OCI-LY3 (cell line): ENCODE data around the gene RASSF7.

Source experiments
- H2AFZ ChIP-seq: fragments of 200-600, 300-600 bp; shearing (Covaris generic); 2 replicates; pipeline ENCODE4 v1.6.0; 2014; ENCODE audit warnings: antibody characterized with exemption, low read depth, low read length
- H3K27ac ChIP-seq: fragments of 200-600, 300-600 bp; sonication (generic); 2 replicates; pipeline ENCODE4 v1.5.1; 2014; ENCODE audit warnings: mild to moderate bottlenecking, low read length, moderate library complexity, mixed read lengths
- H3K27me3 ChIP-seq: fragments of 200-600, 300-600 bp; sonication (generic); 2 replicates; pipeline ENCODE4 v1.6.1; 2014; ENCODE audit warnings: low read depth, low read length, mixed read lengths
- H3K36me3 ChIP-seq: fragments of 200-600, 300-600 bp; sonication (generic); replicated peaks from 2 replicates; pipeline ENCODE3; 2014; ENCODE audit warnings: low read depth, low read length, mixed read lengths
- H3K4me1 ChIP-seq: fragments of 300-600, 200-600 bp; sonication (generic); 2 replicates; pipeline ENCODE4 v1.6.1; 2014; ENCODE audit warnings: low read length, mixed read lengths
- H3K4me2 ChIP-seq: fragments of 200-600, 300-600 bp; sonication (generic); 2 replicates; pipeline ENCODE4 v1.6.1; 2014; ENCODE audit warnings: low read length, mixed read lengths
- H3K4me3 ChIP-seq: fragments of 300-600, 200-600 bp; sonication (generic); 2 replicates; pipeline ENCODE4 v1.5.1; 2014; ENCODE audit warnings: antibody characterized with exemption, mild to moderate bottlenecking, low read length, moderate library complexity
- H3K79me2 ChIP-seq: fragments of 300-600, 200-600 bp; shearing (Covaris generic); 2 replicates; pipeline ENCODE4 v1.6.1; 2014; ENCODE audit warnings: mild to moderate bottlenecking, low read length, mixed read lengths
- H3K9ac ChIP-seq: fragments of 300-600, 200-600 bp; shearing (Covaris generic); 2 replicates; pipeline ENCODE4 v1.6.0; 2014; ENCODE audit warnings: mild to moderate bottlenecking, low read length, moderate library complexity
- H3K9me3 ChIP-seq: fragments of 200-600, 300-600 bp; shearing (Covaris generic); 2 replicates; pipeline ENCODE4 v1.6.1; 2014; ENCODE audit warnings: low read length, mixed read lengths; ENCODE audit not compliant: insufficient read depth
- H4K20me1 ChIP-seq: fragments of 200-600, 300-600 bp; sonication (generic); 2 replicates; pipeline ENCODE4 v1.6.1; 2016; ENCODE audit warnings: low read length, mixed read lengths; ENCODE audit not compliant: insufficient read depth
- EZH2phosphoT487 ChIP-seq: fragments of 200-600 bp; shearing (Covaris generic); IDR thresholded peaks from 2 replicates; pipeline ENCODE4 v1.6.1; 2018; ENCODE audit warnings: antibody characterized with exemption, mixed run types, low read depth
- TF ChIP-seq, protein P1 (sequence below): fragments of 200-600, 300-600 bp; sonication (generic); IDR thresholded peaks from 2 replicates; pipeline ENCODE4 v1.5.1; 2014; ENCODE audit warnings: antibody characterized with exemption, low read length, low read depth

Gene RASSF7

DNA sequence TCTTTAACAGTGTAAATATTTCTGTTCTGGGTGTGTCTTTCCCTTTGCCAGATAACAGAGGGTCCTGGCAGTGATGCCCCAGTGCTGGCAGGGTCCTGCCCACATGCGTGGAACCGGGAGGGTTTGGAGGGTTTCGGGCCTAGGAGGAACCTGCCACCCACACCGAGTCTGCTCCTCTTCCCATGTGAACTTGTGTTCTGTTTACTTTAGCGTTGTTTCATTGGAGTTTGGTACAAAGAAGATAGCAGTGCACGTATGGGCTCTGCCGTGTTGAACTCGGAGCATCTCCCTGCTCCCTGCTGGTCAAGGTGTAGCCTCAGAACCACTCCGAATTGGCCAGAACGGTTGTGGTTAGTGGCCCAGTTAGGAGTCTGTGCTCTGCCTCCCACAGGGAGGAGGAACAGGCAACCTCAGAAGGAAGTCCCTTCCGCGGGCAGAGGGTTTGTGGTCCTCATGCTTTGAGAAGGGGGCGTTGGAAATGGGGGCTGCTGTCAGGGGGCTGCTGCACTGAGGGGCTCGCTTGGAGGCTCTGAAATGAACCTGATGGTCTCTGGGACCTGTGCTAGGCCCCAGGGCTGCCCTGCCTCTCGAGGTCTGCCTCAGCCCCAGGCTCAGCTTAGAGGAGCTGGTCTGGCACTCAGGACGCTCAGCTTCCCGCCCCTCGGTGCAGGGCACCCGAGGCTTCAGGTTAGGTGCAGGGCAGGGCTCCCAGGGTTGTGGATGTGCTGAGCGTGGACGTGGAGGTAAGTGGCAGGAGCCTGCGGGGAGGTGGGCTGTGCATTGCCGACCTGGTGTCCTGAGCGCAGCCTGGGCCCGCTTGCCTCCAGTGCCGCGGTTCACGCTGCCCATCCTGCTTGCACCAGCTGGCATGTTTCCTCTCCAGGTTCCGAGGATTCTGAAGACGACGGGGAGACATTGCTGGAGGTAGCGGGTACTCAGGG is 25.9 kb downstream of the RASSF7 start:
- H3K79me2 ChIP-seq = peaks cover 47% of the 10 kb centered on the region
- H3K27me3 ChIP-seq = no peaks in the 10 kb centered on the region
- H3K4me1 ChIP-seq = no peaks in the 10 kb centered on the region
- peaks cover 56% of the 10 kb centered on the region for H3K36me3 ChIP-seq
- H4K20me1 ChIP-seq = peaks cover 21% of the 10 kb centered on the region
- no peak overlapping the region for H3K27ac ChIP-seq
- H3K9ac ChIP-seq = no peak overlapping the region
- TF ChIP-seq, protein P1, sequence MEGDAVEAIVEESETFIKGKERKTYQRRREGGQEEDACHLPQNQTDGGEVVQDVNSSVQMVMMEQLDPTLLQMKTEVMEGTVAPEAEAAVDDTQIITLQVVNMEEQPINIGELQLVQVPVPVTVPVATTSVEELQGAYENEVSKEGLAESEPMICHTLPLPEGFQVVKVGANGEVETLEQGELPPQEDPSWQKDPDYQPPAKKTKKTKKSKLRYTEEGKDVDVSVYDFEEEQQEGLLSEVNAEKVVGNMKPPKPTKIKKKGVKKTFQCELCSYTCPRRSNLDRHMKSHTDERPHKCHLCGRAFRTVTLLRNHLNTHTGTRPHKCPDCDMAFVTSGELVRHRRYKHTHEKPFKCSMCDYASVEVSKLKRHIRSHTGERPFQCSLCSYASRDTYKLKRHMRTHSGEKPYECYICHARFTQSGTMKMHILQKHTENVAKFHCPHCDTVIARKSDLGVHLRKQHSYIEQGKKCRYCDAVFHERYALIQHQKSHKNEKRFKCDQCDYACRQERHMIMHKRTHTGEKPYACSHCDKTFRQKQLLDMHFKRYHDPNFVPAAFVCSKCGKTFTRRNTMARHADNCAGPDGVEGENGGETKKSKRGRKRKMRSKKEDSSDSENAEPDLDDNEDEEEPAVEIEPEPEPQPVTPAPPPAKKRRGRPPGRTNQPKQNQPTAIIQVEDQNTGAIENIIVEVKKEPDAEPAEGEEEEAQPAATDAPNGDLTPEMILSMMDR = no peak
- no peak for TF ChIP-seq EZH2phosphoT487
- no peak overlapping the region for H3K4me3 ChIP-seq
- no peaks in the 10 kb centered on the region for H3K9me3 ChIP-seq
- no peak overlapping the region for H2AFZ ChIP-seq
- no peak overlapping the region for H3K4me2 ChIP-seq

DNA sequence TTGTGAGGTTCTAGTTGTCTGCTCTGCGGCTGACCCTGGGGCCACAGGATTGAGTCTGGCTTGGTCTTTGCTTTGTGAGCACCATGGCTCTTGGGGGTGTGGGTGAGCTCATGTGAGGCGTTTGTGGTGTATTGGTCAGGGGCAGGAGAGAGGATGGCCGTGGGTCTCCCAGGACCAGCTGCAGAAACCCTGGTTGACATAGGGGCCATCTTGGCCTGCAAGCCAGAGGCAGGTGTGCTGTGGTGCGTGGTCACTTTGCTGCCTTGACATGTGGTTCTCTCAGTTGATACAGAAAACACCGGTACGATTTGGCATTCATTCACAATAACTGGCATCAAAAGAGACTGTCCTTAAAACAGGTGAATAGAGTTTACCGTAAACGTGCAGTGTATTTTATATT is 26.8 kb downstream of the RASSF7 start:
- no peak overlapping the region for H2AFZ ChIP-seq
- H3K4me3 ChIP-seq = no peak overlapping the region
- no peak overlapping the region for H3K4me2 ChIP-seq
- peaks cover 55% of the 10 kb centered on the region for H3K36me3 ChIP-seq
- no peak overlapping the region for H3K27ac ChIP-seq
- H4K20me1 ChIP-seq = peaks cover 18% of the 10 kb centered on the region
- TF ChIP-seq, protein P1 = no peak
- no peak for TF ChIP-seq EZH2phosphoT487
- no peaks in the 10 kb centered on the region for H3K27me3 ChIP-seq
- no peaks in the 10 kb centered on the region for H3K9me3 ChIP-seq
- H3K79me2 ChIP-seq = peaks cover 39% of the 10 kb centered on the region
- H3K9ac ChIP-seq = no peak overlapping the region
- H3K4me1 ChIP-seq = no peaks in the 10 kb centered on the region

DNA sequence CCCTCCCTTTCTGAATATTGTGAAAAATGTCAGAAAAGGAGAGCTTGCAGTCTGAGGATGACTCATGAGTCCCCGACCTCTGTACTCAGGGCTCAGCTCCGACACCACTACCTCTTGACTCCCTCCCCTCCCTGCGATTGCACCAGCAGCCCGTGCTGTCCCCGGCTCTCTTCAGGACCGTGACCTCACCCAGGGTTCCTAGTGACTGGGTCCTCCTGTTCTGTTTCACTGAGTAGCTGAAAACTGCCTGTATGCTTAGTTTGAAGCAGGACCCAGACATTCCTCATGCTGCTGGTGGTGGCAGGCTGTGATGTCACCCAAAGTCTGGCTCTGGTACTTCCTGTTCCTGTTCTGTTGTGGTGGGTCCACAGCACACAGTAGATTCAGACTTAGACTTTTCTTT is 27.2 kb downstream of the RASSF7 start:
- H3K27me3 ChIP-seq = no peaks in the 10 kb centered on the region
- TF ChIP-seq, protein P1 = no peak
- TF ChIP-seq EZH2phosphoT487 = no peak
- no peak overlapping the region for H2AFZ ChIP-seq
- H3K4me1 ChIP-seq = no peaks in the 10 kb centered on the region
- H3K4me2 ChIP-seq = no peak overlapping the region
- no peak overlapping the region for H3K4me3 ChIP-seq
- H3K9me3 ChIP-seq = no peaks in the 10 kb centered on the region
- H3K9ac ChIP-seq = no peak overlapping the region
- H3K79me2 ChIP-seq = peaks cover 39% of the 10 kb centered on the region
- H3K27ac ChIP-seq = no peak overlapping the region
- peaks cover 18% of the 10 kb centered on the region for H4K20me1 ChIP-seq
- peaks cover 56% of the 10 kb centered on the region for H3K36me3 ChIP-seq

DNA sequence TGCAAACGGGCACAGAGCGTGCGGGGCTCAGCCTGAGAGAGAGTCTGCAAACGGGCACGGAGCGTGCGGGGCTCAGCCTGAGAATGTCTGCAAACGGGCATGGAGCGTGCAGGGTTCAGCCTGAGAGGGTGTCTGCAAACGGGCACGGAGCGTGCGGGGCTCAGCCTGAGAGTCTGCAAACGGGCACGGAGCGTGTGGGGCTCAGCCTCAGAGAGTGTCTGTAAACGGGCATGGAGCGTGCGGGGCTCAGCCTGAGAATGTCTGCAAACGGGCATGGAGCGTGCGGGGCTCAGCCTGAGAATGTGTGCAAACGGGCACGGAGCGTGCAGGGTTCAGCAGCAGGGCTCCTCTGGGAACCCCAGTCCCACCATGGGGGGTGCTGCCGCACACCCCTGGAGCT is 29.0 kb downstream of the RASSF7 start:
- Histone ChIP-seq H2AFZ (no peak overlapping the region), H3K36me3 (peaks cover 59% of the 10 kb centered on the region)
- TF ChIP-seq, protein P1 = no peak
- no peak for TF ChIP-seq EZH2phosphoT487

More for the DNA sequence above, 29.0 kb downstream of the RASSF7 start:
- peaks cover 28% of the 10 kb centered on the region for H3K79me2 ChIP-seq
- no peaks in the 10 kb centered on the region for H3K4me1 ChIP-seq
- H3K27ac ChIP-seq = no peak overlapping the region
- no peak overlapping the region for H3K9ac ChIP-seq
- H3K27me3 ChIP-seq = no peaks in the 10 kb centered on the region
- no peaks in the 10 kb centered on the region for H3K9me3 ChIP-seq
- H3K4me2 ChIP-seq = no peak overlapping the region
- H4K20me1 ChIP-seq = peaks cover 7% of the 10 kb centered on the region; the same call in 1 of the 2 replicates
- H3K4me3 ChIP-seq = no peak overlapping the region
